C4-2B (cell line): Measurements from ENCODE around the gene KLHL26.

Experiments
- ZFX ChIP-seq: fragments of 450-650 bp; IDR thresholded peaks from 2 replicates; pipeline ENCODE4 v1.6.1; 2017
- TF ChIP-seq, protein P1 (sequence below): fragments of 450-650 bp; conservative IDR thresholded peaks from 2 replicates; pipeline ENCODE4 v1.5.1; 2017; ENCODE audit warnings: mild to moderate bottlenecking

DNA sequence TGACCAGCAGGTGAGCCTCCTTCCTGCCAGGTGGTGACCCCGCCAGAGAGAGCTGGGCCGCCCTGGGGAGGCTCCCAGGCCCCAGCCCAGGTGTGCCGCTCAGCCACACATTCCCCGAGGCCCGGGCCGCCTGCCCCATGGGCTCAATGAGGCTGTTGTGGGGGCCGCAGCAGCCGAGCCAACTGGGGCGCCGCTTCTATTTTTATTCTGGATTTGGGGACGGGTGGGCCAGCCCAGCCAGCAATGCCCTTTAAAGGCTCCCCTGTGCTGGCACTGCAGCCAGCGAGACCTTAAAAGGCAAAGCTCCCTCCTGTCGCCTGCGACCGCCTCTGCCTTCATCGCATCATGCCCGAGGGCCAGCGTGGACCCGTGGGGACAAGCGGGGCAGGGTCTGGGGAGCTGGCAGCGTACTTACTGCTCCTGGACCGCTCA is 29.0 kb downstream of the KLHL26 start:
- TF ChIP-seq, protein P1, sequence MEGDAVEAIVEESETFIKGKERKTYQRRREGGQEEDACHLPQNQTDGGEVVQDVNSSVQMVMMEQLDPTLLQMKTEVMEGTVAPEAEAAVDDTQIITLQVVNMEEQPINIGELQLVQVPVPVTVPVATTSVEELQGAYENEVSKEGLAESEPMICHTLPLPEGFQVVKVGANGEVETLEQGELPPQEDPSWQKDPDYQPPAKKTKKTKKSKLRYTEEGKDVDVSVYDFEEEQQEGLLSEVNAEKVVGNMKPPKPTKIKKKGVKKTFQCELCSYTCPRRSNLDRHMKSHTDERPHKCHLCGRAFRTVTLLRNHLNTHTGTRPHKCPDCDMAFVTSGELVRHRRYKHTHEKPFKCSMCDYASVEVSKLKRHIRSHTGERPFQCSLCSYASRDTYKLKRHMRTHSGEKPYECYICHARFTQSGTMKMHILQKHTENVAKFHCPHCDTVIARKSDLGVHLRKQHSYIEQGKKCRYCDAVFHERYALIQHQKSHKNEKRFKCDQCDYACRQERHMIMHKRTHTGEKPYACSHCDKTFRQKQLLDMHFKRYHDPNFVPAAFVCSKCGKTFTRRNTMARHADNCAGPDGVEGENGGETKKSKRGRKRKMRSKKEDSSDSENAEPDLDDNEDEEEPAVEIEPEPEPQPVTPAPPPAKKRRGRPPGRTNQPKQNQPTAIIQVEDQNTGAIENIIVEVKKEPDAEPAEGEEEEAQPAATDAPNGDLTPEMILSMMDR = no peak
- no peak for TF ChIP-seq ZFX
